Hepatocyte (in vitro differentiated cells): Measurements from ENCODE around the gene ZNF536. TPM values are rescaled to one million over a fixed set of nuclear protein-coding genes. Genes with fewer than 3 reads are reported as not detected.
"Not testable (repeated sequence)": the region's sequence is repeated elsewhere in the genome, so short reads cannot be mapped to it uniquely, and the experiment has no call there.

ENCODE experiments used
- DNase-seq: peaks from one replicate; pipeline ENCODE4 v3.0.0-alpha.2; 2016; ENCODE audit warnings: low spot score
- H2AFZ ChIP-seq: fragments of 200-600 bp; sonication (generic); 2 replicates; pipeline ENCODE4 v1.6.0; 2016; ENCODE audit warnings: antibody characterized with exemption, mild to moderate bottlenecking
- H3K27ac ChIP-seq: fragments of 200-600 bp; sonication (generic); 2 replicates; pipeline ENCODE4 v1.5.1; 2016; ENCODE audit warnings: mild to moderate bottlenecking
- H3K27me3 ChIP-seq: fragments of 200-600 bp; sonication (generic); 2 replicates; pipeline ENCODE4 v1.6.1; 2016
- H3K36me3 ChIP-seq: fragments of 200-600 bp; sonication (generic); replicated peaks from 2 replicates; pipeline ENCODE4 v1.5.1; 2016; ENCODE audit warnings: low read depth; ENCODE audit not compliant: insufficient read depth
- H3K4me1 ChIP-seq: fragments of 200-600 bp; sonication (generic); 2 replicates; pipeline ENCODE4 v1.5.1; 2016; ENCODE audit warnings: mild to moderate bottlenecking, moderate library complexity; ENCODE audit not compliant: insufficient read depth
- H3K4me2 ChIP-seq: fragments of 200-600 bp; sonication (generic); 2 replicates; pipeline ENCODE4 v1.6.0; 2016
- H3K4me3 ChIP-seq: fragments of 200-600 bp; sonication (generic); 2 replicates; pipeline ENCODE4 v1.5.1; 2016; ENCODE audit warnings: mild to moderate bottlenecking
- H3K79me2 ChIP-seq: fragments of 200-600 bp; sonication (generic); 2 replicates; pipeline ENCODE4 v1.6.0; 2017; ENCODE audit warnings: mild to moderate bottlenecking
- H3K9me2 ChIP-seq: fragments of 200-600 bp; sonication (generic); replicated peaks from 2 replicates; pipeline ENCODE4 v1.6.0; 2017; ENCODE audit warnings: mild to moderate bottlenecking; ENCODE audit not compliant: insufficient read depth
- H3K9me3 ChIP-seq: fragments of 200-600 bp; sonication (generic); 2 replicates; pipeline ENCODE4 v1.5.1; 2016; ENCODE audit warnings: low read depth, mild to moderate bottlenecking
- H4K20me1 ChIP-seq: fragments of 200-600 bp; sonication (generic); 2 replicates; pipeline ENCODE4 v1.6.0; 2016; ENCODE audit warnings: mild to moderate bottlenecking; ENCODE audit not compliant: insufficient read depth, poor library complexity, severe bottlenecking
- CTCF ChIP-seq: fragments of 200-600 bp; sonication (generic); IDR thresholded peaks from 2 replicates; pipeline ENCODE4 v1.5.1; 2016; ENCODE audit warnings: antibody characterized with exemption, mild to moderate bottlenecking; ENCODE audit not compliant: poor library complexity
- EZH2 ChIP-seq: fragments of 200-600 bp; sonication (generic); IDR thresholded peaks from 2 replicates; pipeline ENCODE4 v1.6.1; 2016; ENCODE audit warnings: antibody characterized with exemption, mild to moderate bottlenecking, borderline replicate concordance
- EZH2phosphoT487 ChIP-seq: fragments of 200-600 bp; sonication (generic); IDR thresholded peaks from one replicate; pipeline ENCODE4 v1.6.1; 2018; ENCODE audit warnings: antibody characterized with exemption, mild to moderate bottlenecking, low read depth, moderate library complexity; ENCODE audit not compliant: unreplicated experiment, severe bottlenecking
- WGBS: methylation state at CpG from one replicate; pipeline ENCODE4 v1.1.6; 2016; ENCODE audit warnings: low lambda C conversion rate; ENCODE audit errors: missing lambda C conversion rate; 5-methylcytosine and 5-hydroxymethylcytosine counted together
- polyA plus RNA-seq: library from polyadenylated mRNA; unstranded; fragments of >200 nt; fragmentation: Nextera tagmentation; extraction: Ambion mirVana; gene quantifications from 2 replicates; pipeline ENCODE4 v1.2.1, GENCODE V29; 2016
- total RNA-seq: library from RNA; depleted of rRNA; stranded (reverse); fragments of >200 nt; gene quantifications from 2 replicates; pipeline ENCODE4 v1.2.3, GENCODE V29; 2014

Gene ZNF536
- total and polyA plus RNA-seq, 2 experiments from 2014 or later: 4.1 to 7.5 TPM

- TF ChIP-seq CTCF (no peak), EZH2phosphoT487 (no peak), EZH2 (no peak)
- Histone ChIP-seq H3K9me3 (no peaks in the 10 kb centered on the region), H3K4me2 (no peak overlapping the region), H3K27me3 (peaks cover 12% of the 10 kb centered on the region), H3K4me1 (no peaks in the 10 kb centered on the region), H3K36me3 (no peaks in the 10 kb centered on the region), H2AFZ (no peak overlapping the region), H3K27ac (no peak overlapping the region), H4K20me1 (no peaks in the 10 kb centered on the region), H3K9me2 (no peaks in the 10 kb centered on the region), H3K4me3 (no peak overlapping the region), H3K79me2 (no peaks in the 10 kb centered on the region)
- 84% methylated on average over 3 of the region's 3 CpGs for WGBS
- DNase-seq: no peak
Observed at GRCh38 chr19:30488191-30488590, 116.0 kb downstream of the ZNF536 start.

- no peaks in the 10 kb centered on the region for H3K9me2 ChIP-seq
- WGBS: 95% methylated on average over 8 of the region's 8 CpGs
Observed at GRCh38 chr19:30490760-30491159, 118.6 kb downstream of the ZNF536 start.

GRCh38 chr19:30492586-30493270, 120.5 kb downstream of the ZNF536 start:
- Histone ChIP-seq H3K27me3 (peaks cover 19% of the 10 kb centered on the region), H3K79me2 (no peaks in the 10 kb centered on the region), H3K4me2 (peak overlapping the region; percentile 8), H3K9me2 (no peaks in the 10 kb centered on the region), H3K27ac (no peak overlapping the region), H3K4me3 (no peak overlapping the region), H2AFZ (no peak overlapping the region), H4K20me1 (no peaks in the 10 kb centered on the region), H3K4me1 (no peaks in the 10 kb centered on the region), H3K36me3 (no peaks in the 10 kb centered on the region), H3K9me3 (no peaks in the 10 kb centered on the region)
- no peak for DNase-seq
- 44% methylated on average over 11 of the region's 11 CpGs for WGBS
- TF ChIP-seq EZH2phosphoT487: no peak
- TF ChIP-seq EZH2: no peak
- no peak for TF ChIP-seq CTCF

More at GRCh38 chr19:30490760-30491159, 118.6 kb downstream of the ZNF536 start:
- H3K9me3 ChIP-seq: no peaks in the 10 kb centered on the region
- no peak overlapping the region for H2AFZ ChIP-seq
- no peak for DNase-seq
- no peaks in the 10 kb centered on the region for H3K36me3 ChIP-seq
- no peaks in the 10 kb centered on the region for H3K79me2 ChIP-seq
- no peak overlapping the region for H3K4me3 ChIP-seq
- no peak overlapping the region for H3K4me2 ChIP-seq
- H3K27ac ChIP-seq: no peak overlapping the region
- TF ChIP-seq CTCF (no peak), EZH2 (no peak), EZH2phosphoT487 (no peak)
- H3K4me1 ChIP-seq: no peaks in the 10 kb centered on the region
- H4K20me1 ChIP-seq: no peaks in the 10 kb centered on the region
- H3K27me3 ChIP-seq: peaks cover 19% of the 10 kb centered on the region

- H2AFZ ChIP-seq: no peak overlapping the region
- WGBS: 91% methylated on average over 8 of the region's 8 CpGs
- H3K27me3 ChIP-seq: peaks cover 12% of the 10 kb centered on the region
- no peaks in the 10 kb centered on the region for H4K20me1 ChIP-seq
- no peaks in the 10 kb centered on the region for H3K79me2 ChIP-seq
- TF ChIP-seq CTCF (no peak), EZH2 (no peak)
- H3K4me1 ChIP-seq: no peaks in the 10 kb centered on the region
- no peak overlapping the region for H3K4me3 ChIP-seq
- no peak for DNase-seq
- H3K4me2 ChIP-seq: no peak overlapping the region
- no peaks in the 10 kb centered on the region for H3K9me3 ChIP-seq
- H3K9me2 ChIP-seq: no peaks in the 10 kb centered on the region
- H3K27ac ChIP-seq: no peak overlapping the region
- no peaks in the 10 kb centered on the region for H3K36me3 ChIP-seq
Observed at GRCh38 chr19:30497034-30497433, 124.8 kb downstream of the ZNF536 start.

- not testable (repeated sequence) for H3K36me3 ChIP-seq, H3K9me2 ChIP-seq, H4K20me1 ChIP-seq, H3K79me2 ChIP-seq, H3K27me3 ChIP-seq, H2AFZ ChIP-seq, H3K27ac ChIP-seq, H3K4me3 ChIP-seq, H3K4me2 ChIP-seq, H3K9me3 ChIP-seq, DNase-seq, H3K4me1 ChIP-seq
- 91% methylated on average over 3 of the region's 3 CpGs for WGBS
Observed at GRCh38 chr19:30498085-30498484, 125.9 kb downstream of the ZNF536 start.
